ENCODE data around the gene DXO. TPM values are rescaled to one million over a fixed set of nuclear protein-coding genes. Genes with fewer than 3 reads are reported as not detected.

DXO gene
- total and polyA plus RNA-seq, 2 of the 4 experiments (the other 2 are of a cell fraction): 9.3 to 21.4 TPM

- TF ChIP-seq FOS (IDR thresholded peaks at IDR 0.05; ENCODE audit: low read depth, low read length): no peak
- TF ChIP-seq, protein P1, sequence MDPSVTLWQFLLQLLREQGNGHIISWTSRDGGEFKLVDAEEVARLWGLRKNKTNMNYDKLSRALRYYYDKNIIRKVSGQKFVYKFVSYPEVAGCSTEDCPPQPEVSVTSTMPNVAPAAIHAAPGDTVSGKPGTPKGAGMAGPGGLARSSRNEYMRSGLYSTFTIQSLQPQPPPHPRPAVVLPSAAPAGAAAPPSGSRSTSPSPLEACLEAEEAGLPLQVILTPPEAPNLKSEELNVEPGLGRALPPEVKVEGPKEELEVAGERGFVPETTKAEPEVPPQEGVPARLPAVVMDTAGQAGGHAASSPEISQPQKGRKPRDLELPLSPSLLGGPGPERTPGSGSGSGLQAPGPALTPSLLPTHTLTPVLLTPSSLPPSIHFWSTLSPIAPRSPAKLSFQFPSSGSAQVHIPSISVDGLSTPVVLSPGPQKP (IDR thresholded peaks at IDR 0.05; ENCODE audit: borderline replicate concordance, low read depth, low read length): no peak
- TF ChIP-seq BHLHE40 (IDR thresholded peaks at IDR 0.05; ENCODE audit: low read depth, low read length): no peak
- TF ChIP-seq CHD1 (IDR thresholded peaks at IDR 0.05; ENCODE audit: low read depth, low read length): no peak
- no peak for TF ChIP-seq RCOR1 (IDR thresholded peaks at IDR 0.05; ENCODE audit: insufficient replicate concordance, low read length)
- no peak for TF ChIP-seq MAFK (IDR thresholded peaks at IDR 0.05; ENCODE audit: low read depth, low read length)
- TF ChIP-seq RAD21 (IDR thresholded peaks at IDR 0.05; ENCODE audit: low read length): no peak
- no peak for TF ChIP-seq CEBPB (IDR thresholded peaks at IDR 0.05; ENCODE audit: low read depth, low read length)
- no peak for TF ChIP-seq POLR2A (IDR thresholded peaks at IDR 0.05; ENCODE audit: low read depth, low read length)
- no peak for TF ChIP-seq MAZ (IDR thresholded peaks at IDR 0.05; ENCODE audit: borderline replicate concordance, low read depth, low read length)
- no peak for TF ChIP-seq SMC3 (IDR thresholded peaks at IDR 0.05; ENCODE audit: low read depth, low read length)
- TF ChIP-seq NFE2L2 (IDR thresholded peaks at IDR 0.05; ENCODE audit: low read depth, low read length): no peak
- TF ChIP-seq USF2 (IDR thresholded peaks at IDR 0.05; ENCODE audit: low read depth, low read length): no peak
- no peak for TF ChIP-seq MXI1 (IDR thresholded peaks at IDR 0.05; ENCODE audit: borderline replicate concordance, low read depth, low read length)
- ChIA-PET CTCF (no interaction called here), POLR2A (ENCODE audit: unreplicated experiment) (no interaction called here)
- H2BK120ac ChIP-seq (ENCODE audit: low read depth, low read length): no peak overlapping the region
- dilution Hi-C loops (cut with HindIII; ENCODE audit: low sequenced_read_pairs, unreplicated experiment): no loop called here
- H2BK15ac ChIP-seq (ENCODE audit: low read depth, low read length): no peak overlapping the region; the same call in 2 of the 3 replicates
- no peak overlapping the region for H3K9ac ChIP-seq (ENCODE audit: low read depth, low read length)
- no peak overlapping the region for H3K4me2 ChIP-seq (ENCODE audit: low read depth, low read length)
- in situ Hi-C loops (cut with MboI; ENCODE audit: low sequenced_read_pairs): no loop called here
- H3K36me3 ChIP-seq (ENCODE audit: control insufficient read depth, insufficient read depth, low read length): no peaks in the 10 kb centered on the region
- ATAC-seq (ENCODE audit: low read depth): peak; percentile 60; the same call in 1 of the 2 replicates
- no peaks in the 10 kb centered on the region for H3K79me1 ChIP-seq (ENCODE audit: low read depth in 1 of 2, low read length in 2 of 2)
- H3K27ac ChIP-seq (ENCODE audit: insufficient read depth, low read length): no peak overlapping the region
- H2BK20ac ChIP-seq (ENCODE audit: low read depth, low read length): no peak overlapping the region
- H2BK5ac ChIP-seq (ENCODE audit: low read depth, low read length, poor library complexity, severe bottlenecking): no peak overlapping the region
- no peaks in the 10 kb centered on the region for H3K9me3 ChIP-seq (ENCODE audit: control insufficient read depth, insufficient read depth, low read length)
- no peak overlapping the region for H3K23ac ChIP-seq (ENCODE audit: low read depth, low read length)
- H4K5ac ChIP-seq (ENCODE audit: low read depth, low read length): no peak overlapping the region; the same call in 1 of the 2 replicates
- 0 out of 2 replicates have a peak, but pooled peaks cover 2% of the 10 kb centered on the region for H3K27me3 ChIP-seq (ENCODE audit: control insufficient read depth, insufficient read depth, low read length)
- WGBS, 2 experiments (ENCODE audit: extremely low coverage in 2 of 2, insufficient read length in 1 of 2): 17% methylated on average over 1 of the region's 2 CpGs; no CpG with 5 or more reads in 1 of the 2 experiments
- DNase-seq: no peak
- H4K20me1 ChIP-seq (ENCODE audit: insufficient read depth, low read length): no peaks in the 10 kb centered on the region
- H2AFZ ChIP-seq (replicated peaks; ENCODE audit: low read length, poor library complexity): no peak overlapping the region
- no peak overlapping the region for H4K91ac ChIP-seq (ENCODE audit: insufficient read depth, low read depth, low read length)
- peaks cover 5% of the 10 kb centered on the region; the same call in 1 of the 2 replicates for H3K4me1 ChIP-seq (ENCODE audit: control insufficient read depth, insufficient read depth, low read length)
- H3K4ac ChIP-seq (ENCODE audit: low read depth, low read length): no peak overlapping the region; the same call in 1 of the 2 replicates
- no peak overlapping the region for H2AK9ac ChIP-seq (replicated peaks; ENCODE audit: low read depth, low read length, poor library complexity)
- no peak overlapping the region for H2AK5ac ChIP-seq (ENCODE audit: low read depth, low read length)
- intact Hi-C loops (cut with micrococcal nuclease): no loop called here
- H4K8ac ChIP-seq (ENCODE audit: low read depth in 2 of 2, low read length in 2 of 2): no peak overlapping the region
- no peaks in the 10 kb centered on the region for H3K9me1 ChIP-seq (ENCODE audit: insufficient read depth, low read length)
- H3K4me3 ChIP-seq (ENCODE audit: insufficient read depth, low read depth, low read length): no peak overlapping the region
- no TSS peak for BruUV-seq (replicated peaks)
- no peak overlapping the region for H3K56ac ChIP-seq (ENCODE audit: extremely low read depth, insufficient read depth, low read length)
- H3K14ac ChIP-seq (replicated peaks; ENCODE audit: low read depth, low read length): no peak overlapping the region
- H3K18ac ChIP-seq (ENCODE audit: low read depth, low read length): no peak overlapping the region; the same call in 1 of the 2 replicates
These were observed 51.1 kb downstream of the DXO start for GRCh38 chr6:31920811-31921210.
